Muscle layer of colon (tissue), 2 donors: ENCODE data around the gene PCDHGA12.

Source experiments
- H3K27ac ChIP-seq: one replicate; pipeline ENCODE4 v1.7.0; 2013; ENCODE audit warnings: low read depth, mild to moderate bottlenecking, low read length, moderate library complexity
- H3K27me3 ChIP-seq, 2 donors: one replicate each; pipeline ENCODE4 v1.7.0; 2013; ENCODE audit warnings: low read length in 2 of 2, mild to moderate bottlenecking in 2 of 2; ENCODE audit not compliant: insufficient read depth in 2 of 2, control insufficient read depth in 1 of 2
- H3K36me3 ChIP-seq: one replicate; pipeline ENCODE4 v1.7.0; 2013; ENCODE audit warnings: mild to moderate bottlenecking, low read length; ENCODE audit not compliant: insufficient read depth
- H3K4me1 ChIP-seq: one replicate; pipeline ENCODE4 v1.7.0; 2013; ENCODE audit warnings: mild to moderate bottlenecking, low read length; ENCODE audit not compliant: insufficient read depth
- H3K4me3 ChIP-seq, 2 donors: one replicate each; pipeline ENCODE4 v1.7.0; 2013; ENCODE audit warnings: low read length in 2 of 2, low read depth in 1 of 2, mild to moderate bottlenecking in 1 of 2, moderate library complexity in 1 of 2
- H3K9ac ChIP-seq: one replicate; pipeline ENCODE4 v1.7.0; 2013; ENCODE audit warnings: low read length
- H3K9me3 ChIP-seq: one replicate; pipeline ENCODE4 v1.7.0; 2013; ENCODE audit warnings: mild to moderate bottlenecking, low read length
- donor health status: abdominal sarcoma.
- donor health status: Adenocarcinoma of cecum.

The PCDHGA12 gene

GRCh38 chr5:141477044-141477575 is 46.8 kb downstream of the PCDHGA12 start:
- no peaks in the 10 kb centered on the region for H3K27me3 ChIP-seq
- H3K36me3 ChIP-seq: no peaks in the 10 kb centered on the region
- no peaks in the 10 kb centered on the region for H3K9me3 ChIP-seq
- peak overlapping the region; percentile 93 for H3K27ac ChIP-seq
- peaks cover 52% of the 10 kb centered on the region for H3K4me1 ChIP-seq
- peak overlapping the region; percentile 72 for H3K9ac ChIP-seq
- H3K4me3 ChIP-seq: peak overlapping the region; percentile 81 to 82

- H3K36me3 ChIP-seq: no peaks in the 10 kb centered on the region
- H3K4me1 ChIP-seq: peaks cover 52% of the 10 kb centered on the region
- H3K27ac ChIP-seq: no peak overlapping the region
- no peaks in the 10 kb centered on the region for H3K27me3 ChIP-seq
- no peak overlapping the region for H3K9ac ChIP-seq
- peak overlapping the region; percentile 81 to 82 for H3K4me3 ChIP-seq
- no peaks in the 10 kb centered on the region for H3K9me3 ChIP-seq
Observed at GRCh38 chr5:141477815-141478214, 47.5 kb downstream of the PCDHGA12 start.

GRCh38 chr5:141478321-141478945 is 48.1 kb downstream of the PCDHGA12 start:
- Histone ChIP-seq H3K27me3 (no peaks in the 10 kb centered on the region), H3K4me1 (peaks cover 52% of the 10 kb centered on the region), H3K27ac (no peak overlapping the region), H3K4me3 (peak overlapping the region; percentile 81 to 82), H3K9ac (no peak overlapping the region), H3K9me3 (no peaks in the 10 kb centered on the region), H3K36me3 (no peaks in the 10 kb centered on the region)

GRCh38 chr5:141479776-141480175 is 49.5 kb downstream of the PCDHGA12 start:
- Histone ChIP-seq H3K4me1 (peaks cover 58% of the 10 kb centered on the region), H3K4me3 (peak overlapping the region in 1 of 2 donors; percentile 21), H3K36me3 (no peaks in the 10 kb centered on the region), H3K27ac (no peak overlapping the region), H3K27me3 (no peaks in the 10 kb centered on the region), H3K9me3 (no peaks in the 10 kb centered on the region), H3K9ac (no peak overlapping the region)
